Colonic mucosa (tissue), 4 donors: ENCODE data around the gene SMIM15. TPM values are rescaled to one million over a fixed set of nuclear protein-coding genes. Genes with fewer than 3 reads are reported as not detected.

ENCODE experiments used
- DNase-seq: peaks from one replicate; pipeline ENCODE4 v3.0.0-alpha.2; 2020
- H3K27ac ChIP-seq: fragments of 200-600 bp; one replicate; pipeline ENCODE4 v1.8.0; 2021
- H3K27me3 ChIP-seq: fragments of 200-600 bp; one replicate; pipeline ENCODE4 v1.8.0; 2021
- H3K36me3 ChIP-seq: fragments of 200-600 bp; one replicate; pipeline ENCODE4 v1.8.0; 2021
- H3K4me1 ChIP-seq: fragments of 200-600 bp; one replicate; pipeline ENCODE4 v1.8.0; 2021; ENCODE audit warnings: mild to moderate bottlenecking
- H3K4me3 ChIP-seq: fragments of 200-600 bp; one replicate; pipeline ENCODE4 v1.8.0; 2021
- H3K9ac ChIP-seq, 2 donors: one replicate each; pipeline ENCODE4 v1.7.0; 2013; ENCODE audit warnings: control low read depth in 2 of 2, low read depth in 2 of 2, low read length in 2 of 2
- H3K9me3 ChIP-seq: fragments of 200-600 bp; one replicate; pipeline ENCODE4 v1.8.0; 2021
- CTCF ChIP-seq: fragments of 200-600 bp; IDR thresholded peaks from one replicate; pipeline ENCODE4 v1.8.0; 2022; ENCODE audit warnings: antibody characterized with exemption, mild to moderate bottlenecking
- intact Hi-C: fragments of 100-400 bp; cut with DNase I; formaldehyde crosslinking; loops from one replicate; pipeline ENCODE4 v1.14.1; 2022
- total RNA-seq, 2 donors: library from RNA; stranded (reverse); fragmentation: NEBNext Ultra II Directional in 1 of 2; extraction: Animal tissue kit (Norgen Biotek cat#: 25700) in 1 of 2; gene quantifications; one replicate each; pipeline ENCODE4 v1.2.1, GENCODE V29; 2021
- donor health status: healthy.
- donor health status: DM: no; HTN: no; CAD: no.
- donor health status: DM: no; HTN: no; CAD: no.

SMIM15 gene
- total RNA-seq, 2 donors from 2014 or later, result 99.6 to 123 TPM

- TF ChIP-seq CTCF, result no peak
- H3K27ac ChIP-seq, result no peak overlapping the region
- no peak for DNase-seq
- H3K9me3 ChIP-seq, result no peaks in the 10 kb centered on the region
- no peaks in the 10 kb centered on the region for H3K27me3 ChIP-seq
- H3K36me3 ChIP-seq, result no peaks in the 10 kb centered on the region
- H3K9ac ChIP-seq, result no peak overlapping the region
- no peak overlapping the region for H3K4me3 ChIP-seq
- intact Hi-C loops, result loop anchor here (5.0 kb wide), 1 partner anchor 85 kb away; no protein-coding TSS in a partner anchor
- H3K4me1 ChIP-seq, result no peaks in the 10 kb centered on the region
Measured at GRCh38 chr5:61142391-61142790, 19.9 kb downstream of the SMIM15 start.

- Histone ChIP-seq H3K27ac (no peak overlapping the region), H3K9ac (no peak overlapping the region), H3K27me3 (no peaks in the 10 kb centered on the region), H3K9me3 (no peaks in the 10 kb centered on the region), H3K4me1 (no peaks in the 10 kb centered on the region), H3K36me3 (no peaks in the 10 kb centered on the region), H3K4me3 (no peak overlapping the region)
- intact Hi-C loops, result loop anchor here (5.0 kb wide), 1 partner anchor 84 kb away; no protein-coding TSS in a partner anchor
- no peak for DNase-seq
- TF ChIP-seq CTCF, result no peak
Measured at GRCh38 chr5:61141801-61142200, 20.5 kb downstream of the SMIM15 start.

- no peak for TF ChIP-seq CTCF
Measured at GRCh38 chr5:61139931-61140330, 22.3 kb downstream of the SMIM15 start.

DNA sequence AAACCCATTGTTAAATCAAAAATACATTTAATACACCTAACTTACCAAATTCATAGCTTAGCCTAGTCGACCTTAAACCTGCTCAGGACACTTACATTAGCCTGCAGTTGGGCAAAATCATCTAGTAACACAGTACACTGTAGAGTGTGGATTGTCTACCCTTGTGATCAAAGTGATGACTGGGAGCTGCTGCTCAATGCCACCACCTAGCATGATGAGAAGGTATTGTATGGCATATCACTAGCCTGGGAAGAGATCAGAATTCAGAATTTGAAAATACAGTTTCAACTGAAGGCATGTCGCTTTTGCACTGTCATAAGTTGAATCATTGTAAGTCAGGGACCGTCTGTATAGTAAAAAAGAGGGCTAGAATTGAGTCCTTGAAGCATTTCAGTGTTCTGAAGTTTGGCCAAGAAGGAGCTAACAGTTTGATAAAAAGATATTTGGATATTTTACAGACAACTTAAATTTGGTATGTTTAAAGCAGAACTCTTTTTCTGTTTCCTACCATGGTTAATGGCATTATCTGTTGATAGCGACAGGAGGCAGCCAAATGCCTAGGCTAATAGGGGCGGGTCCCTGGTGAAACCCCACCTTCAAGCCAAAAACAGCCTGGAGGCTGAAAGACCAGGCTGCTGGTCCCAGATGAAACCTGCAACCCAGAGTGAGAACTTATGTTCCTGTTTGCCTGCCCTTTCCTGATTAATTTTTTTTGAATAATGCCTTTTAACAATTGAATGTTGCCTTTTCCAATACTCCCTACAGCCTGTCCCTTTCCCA is 23.0 kb downstream of the SMIM15 start:
- no peaks in the 10 kb centered on the region for H3K27me3 ChIP-seq
- TF ChIP-seq CTCF, result peak; percentile 12
- intact Hi-C loops, result no loop called here
- H3K4me1 ChIP-seq, result no peaks in the 10 kb centered on the region
- no peak overlapping the region for H3K27ac ChIP-seq
- H3K9ac ChIP-seq, result no peak overlapping the region
- DNase-seq, result no peak
- H3K4me3 ChIP-seq, result no peak overlapping the region
- no peaks in the 10 kb centered on the region for H3K36me3 ChIP-seq
- H3K9me3 ChIP-seq, result no peaks in the 10 kb centered on the region

More at GRCh38 chr5:61139931-61140330, 22.3 kb downstream of the SMIM15 start:
- Histone ChIP-seq H3K27ac (no peak overlapping the region), H3K36me3 (no peaks in the 10 kb centered on the region), H3K27me3 (no peaks in the 10 kb centered on the region), H3K9me3 (no peaks in the 10 kb centered on the region), H3K9ac (no peak overlapping the region), H3K4me3 (no peak overlapping the region), H3K4me1 (no peaks in the 10 kb centered on the region)
- DNase-seq, result no peak
- intact Hi-C loops, result loop anchor here (5.0 kb wide), 1 partner anchor 83 kb away; no protein-coding TSS in a partner anchor

DNA sequence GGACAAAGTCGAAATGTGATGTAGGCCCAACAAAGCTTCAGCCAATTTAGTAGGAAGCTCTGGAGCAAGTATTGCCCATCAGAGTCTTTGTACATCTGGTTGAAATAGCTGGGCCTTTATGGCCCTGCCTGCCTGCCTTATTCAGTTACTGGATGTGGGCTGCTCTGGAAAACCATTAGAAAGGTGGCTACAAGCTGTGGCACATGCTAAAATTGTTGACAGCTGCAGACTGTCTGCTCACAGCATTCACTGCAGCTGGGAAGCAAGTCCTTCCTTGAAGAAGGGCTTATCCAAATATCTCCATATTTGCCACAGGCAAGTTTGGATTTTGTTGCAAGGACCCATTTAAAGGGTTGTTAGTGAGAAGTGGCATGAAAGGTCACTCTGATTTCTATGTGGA is 24.4 kb downstream of the SMIM15 start:
- Histone ChIP-seq H3K9ac (no peak overlapping the region), H3K27ac (no peak overlapping the region), H3K9me3 (no peaks in the 10 kb centered on the region), H3K4me3 (no peak overlapping the region), H3K36me3 (no peaks in the 10 kb centered on the region), H3K27me3 (no peaks in the 10 kb centered on the region), H3K4me1 (no peaks in the 10 kb centered on the region)
- no peak for DNase-seq
- TF ChIP-seq CTCF, result no peak
- intact Hi-C loops, result no loop called here
